Sigmoid colon (tissue), 7 donors: ENCODE results near the gene CCNG2. TPM values are rescaled to one million over a fixed set of nuclear protein-coding genes. Genes with fewer than 3 reads are reported as not detected.
"Not testable (repeated sequence)": the region's sequence is repeated elsewhere in the genome, so short reads cannot be mapped to it uniquely, and the experiment has no call there.

Experiments
- DNase-seq: peaks from one replicate; pipeline ENCODE4 v3.0.0-alpha.2; 2019
- H3K27ac ChIP-seq, 4 donors: fragments of 200-600 bp; sonication (generic); one replicate each; pipeline ENCODE4 v1.5.1; 2016 to 2019; ENCODE audit warnings: mild to moderate bottlenecking in 1 of 4
- H3K27me3 ChIP-seq, 3 donors: fragments of 200-600 bp; sonication (generic); one replicate each; pipeline ENCODE4 v1.5.1; 2019; ENCODE audit warnings: mild to moderate bottlenecking in 1 of 3
- H3K36me3 ChIP-seq, 4 donors: fragments of 200-600 bp; sonication (generic); one replicate each; pipeline ENCODE4 v1.5.1; 2016 to 2019
- H3K4me1 ChIP-seq, 4 donors: fragments of 200-600 bp; sonication (generic); one replicate each; pipeline ENCODE4 v1.5.1; 2017 to 2019
- H3K4me3 ChIP-seq, 4 donors: fragments of 200-600 bp; sonication (generic); one replicate each; pipeline ENCODE4 v1.5.1; 2017 to 2019; ENCODE audit warnings: mild to moderate bottlenecking in 2 of 4, moderate library complexity in 1 of 4
- H3K9me3 ChIP-seq, 4 donors: fragments of 200-600 bp in 3 of 4; sonication (generic) in 3 of 4; one replicate each; pipeline versions ENCODE4 v1.5.1 to v1.6.1; 2013 to 2019
- CTCF ChIP-seq, 4 experiments: fragments of 450-650 bp in 3 of 4; fragments of 200-600 bp in 1 of 4; IDR thresholded peaks; one replicate each; pipeline ENCODE4 v1.5.1; 2016 to 2019; ENCODE audit warnings: antibody characterized with exemption in 4 of 4, mild to moderate bottlenecking in 3 of 4, moderate library complexity in 2 of 4
- EP300 ChIP-seq, 4 donors: sonication (generic); formaldehyde crosslinking; IDR thresholded peaks; one replicate each; pipeline ENCODE4 v1.6.1; 2017; ENCODE audit warnings: antibody characterized with exemption in 4 of 4
- POLR2A ChIP-seq, 2 donors: fragments of 450-650 bp; IDR thresholded peaks; one replicate each; pipeline ENCODE4 v1.6.1; 2016; ENCODE audit warnings: antibody characterized with exemption in 2 of 2, mild to moderate bottlenecking in 2 of 2, moderate library complexity in 2 of 2
- POLR2AphosphoS5 ChIP-seq, 4 donors: sonication (generic); formaldehyde crosslinking; IDR thresholded peaks; one replicate each; pipeline ENCODE4 v1.6.1; 2017; ENCODE audit warnings: antibody characterized with exemption in 4 of 4
- WGBS, 2 donors: extraction: QIAGEN DNeasy Blood & Tissue Kit; methylation state at CpG; one replicate each; pipeline ENCODE4 v1.1.7; 2013; 5-methylcytosine and 5-hydroxymethylcytosine counted together
- intact Hi-C: fragments of 100-400 bp; cut with DNase I; formaldehyde crosslinking; loops from one replicate; pipeline ENCODE4 v1.15.1; 2023
- polyA plus RNA-seq, 3 donors: library from polyadenylated mRNA; stranded (reverse); fragments of 200-250 nt; gene quantifications; one replicate each; pipeline ENCODE4 v1.2.3, GENCODE V29; 2013
- total RNA-seq, 4 donors: library from RNA; depleted of rRNA; stranded (reverse); fragments of >200 nt; gene quantifications; one replicate each; pipeline ENCODE4 v1.1.0, GENCODE V29; 2016
- donor health status: healthy with polysubstance abuse.
- donor health status: Bipolar disorder and iron deficiency.
- donor health status: healthy.

The CCNG2 gene
- total and polyA plus RNA-seq, 7 donors = 25.5 to 72.1 (median 27.6) TPM

DNA sequence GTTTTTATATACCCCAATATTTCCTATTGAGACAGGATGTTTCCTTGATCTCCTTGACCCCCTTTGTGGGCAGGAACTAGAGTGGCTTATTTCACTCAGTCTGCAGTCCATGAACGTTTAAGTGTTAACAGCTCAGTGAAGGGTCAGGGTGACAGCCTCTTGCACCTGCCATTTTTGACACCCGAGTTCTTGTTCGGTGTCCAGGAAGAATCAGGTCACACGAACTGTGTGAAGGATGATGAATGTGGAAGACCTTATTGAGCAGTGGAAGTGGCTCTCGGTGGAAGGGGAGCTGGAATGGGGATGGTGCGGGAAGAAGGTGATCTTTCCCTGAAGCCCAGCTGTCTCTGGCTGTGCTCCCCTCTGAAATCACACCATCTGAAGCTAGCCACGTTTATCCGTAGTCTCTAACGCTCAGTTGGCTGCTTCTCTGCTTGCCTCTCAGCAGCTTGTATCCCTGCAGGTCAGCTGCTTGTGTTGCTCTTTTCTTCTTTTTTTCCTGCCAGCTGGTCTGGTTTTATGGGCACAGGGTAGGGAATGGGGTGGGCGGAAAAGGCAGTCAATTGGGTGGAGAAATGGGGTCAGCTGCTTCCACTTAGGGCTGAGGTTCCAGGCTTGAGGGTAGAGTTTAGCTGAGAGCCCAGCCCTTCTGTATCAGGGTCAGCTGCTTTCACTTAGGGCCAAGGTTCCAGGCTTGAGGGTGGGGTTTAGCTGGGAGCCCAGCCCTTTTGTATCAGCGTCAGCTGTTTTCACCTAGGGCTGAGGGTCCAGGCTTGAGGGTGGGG, 29.0 kb upstream of the CCNG2 start:
- H3K4me1 ChIP-seq = peaks cover 0 to 9% (median 5%) of the 10 kb centered on the region in 4 donors
- H3K27me3 ChIP-seq = no peaks in the 10 kb centered on the region
- DNase-seq = no peak
- H3K27ac ChIP-seq = no peak overlapping the region
- TF ChIP-seq CTCF (IDR thresholded peaks at IDR 0.05) (no peak), POLR2AphosphoS5 (IDR thresholded peaks at IDR 0.05) (no peak), EP300 (IDR thresholded peaks at IDR 0.05) (no peak), POLR2A (IDR thresholded peaks at IDR 0.05) (no peak)
- H3K9me3 ChIP-seq = no peaks in the 10 kb centered on the region
- intact Hi-C loops = no loop called here
- H3K36me3 ChIP-seq = no peaks in the 10 kb centered on the region
- H3K4me3 ChIP-seq = no peak overlapping the region
- 39 to 68% methylated on average over 11 of the region's 11 CpGs for WGBS, 2 donors

GRCh38 chr4:77132652-77133312, 24.2 kb upstream of the CCNG2 start:
- H3K9me3 ChIP-seq = no peaks in the 10 kb centered on the region
- no peaks in the 10 kb centered on the region for H3K27me3 ChIP-seq
- H3K4me1 ChIP-seq = peaks cover 0 to 11% (median 2%) of the 10 kb centered on the region in 4 donors
- H3K36me3 ChIP-seq = no peaks in the 10 kb centered on the region
- no peak for DNase-seq
- no peak overlapping the region for H3K27ac ChIP-seq
- no peak for TF ChIP-seq POLR2A (IDR thresholded peaks at IDR 0.05)
- intact Hi-C loops = no loop called here
- WGBS, 2 donors = 72 to 85% methylated on average over 1 of the region's 1 CpG
- no peak overlapping the region for H3K4me3 ChIP-seq

GRCh38 chr4:77137448-77137847, 19.6 kb upstream of the CCNG2 start:
- H3K9me3 ChIP-seq, H3K27me3 ChIP-seq, H3K4me1 ChIP-seq, DNase-seq, intact Hi-C loops, H3K27ac ChIP-seq, H3K36me3 ChIP-seq, H3K4me3 ChIP-seq: not testable (repeated sequence)
- WGBS, 2 donors = 48 to 85% methylated on average over 6 of the region's 6 CpGs

DNA sequence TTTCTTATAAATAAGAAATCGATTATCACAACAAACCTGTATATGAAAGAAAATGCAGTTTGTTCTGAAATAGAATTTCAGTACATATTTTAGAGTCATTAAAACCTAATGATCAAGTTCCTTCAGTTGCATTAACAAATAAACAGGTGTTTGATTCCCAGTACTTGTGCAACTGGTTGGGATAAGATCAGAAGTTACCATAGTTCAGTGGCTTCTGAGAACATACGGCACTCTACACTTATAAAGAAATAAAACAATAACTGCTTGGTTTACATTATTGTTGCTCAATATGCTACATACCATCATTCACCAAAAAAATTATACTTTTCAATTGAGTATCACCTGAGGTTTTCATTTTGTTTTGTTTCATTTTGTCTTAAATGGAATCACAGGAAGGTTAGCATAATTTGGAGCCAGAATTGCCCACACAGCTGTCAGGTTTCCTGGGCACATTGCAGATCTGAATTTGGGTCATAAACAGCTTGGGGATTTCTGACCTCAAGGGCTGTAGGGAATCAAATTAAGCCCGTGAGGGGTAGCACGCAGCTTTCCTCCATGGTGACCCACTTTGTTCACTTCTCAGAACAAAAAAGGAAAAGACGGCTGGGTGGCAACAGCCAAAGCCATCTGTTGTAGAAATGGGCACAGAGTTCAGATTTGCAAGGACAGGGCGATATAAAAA, 14.9 kb upstream of the CCNG2 start:
- intact Hi-C loops = no loop called here
- Histone ChIP-seq H3K36me3 (no peaks in the 10 kb centered on the region), H3K4me1 (no peaks in the 10 kb centered on the region), H3K27me3 (no peaks in the 10 kb centered on the region), H3K4me3 (no peak overlapping the region), H3K27ac (no peak overlapping the region), H3K9me3 (no peaks in the 10 kb centered on the region)
- WGBS, 2 donors = 18 to 60% methylated on average over 6 of the region's 6 CpGs
- no peak for DNase-seq
- TF ChIP-seq EP300 (IDR thresholded peaks at IDR 0.05) = no peak
- no peak for TF ChIP-seq CTCF (IDR thresholded peaks at IDR 0.05)
- TF ChIP-seq POLR2AphosphoS5 (IDR thresholded peaks at IDR 0.05) = no peak

DNA sequence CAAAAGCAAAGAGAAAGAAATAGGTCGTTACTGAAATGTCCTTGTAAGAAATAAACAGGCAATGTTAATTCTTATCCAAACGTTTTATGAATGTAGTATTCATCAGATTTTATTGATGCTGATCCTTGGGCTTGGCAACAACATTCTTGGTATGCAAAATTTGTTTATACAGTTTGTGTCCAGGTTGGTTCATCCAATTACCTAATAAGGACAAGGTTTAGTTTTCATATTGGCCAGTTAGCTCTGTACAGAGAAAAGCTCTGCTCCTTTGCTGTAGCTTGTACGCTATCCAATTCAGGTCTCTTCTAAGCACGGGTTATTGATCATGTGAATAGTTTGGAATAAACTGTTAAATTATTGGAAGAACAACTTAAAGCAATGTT, 14.4 kb upstream of the CCNG2 start:
- Histone ChIP-seq H3K4me3 (no peak overlapping the region), H3K4me1 (no peaks in the 10 kb centered on the region), H3K27ac (no peak overlapping the region), H3K27me3 (no peaks in the 10 kb centered on the region), H3K36me3 (no peaks in the 10 kb centered on the region), H3K9me3 (no peaks in the 10 kb centered on the region)
- 49 to 71% methylated on average over 4 of the region's 4 CpGs for WGBS, 2 donors
- no peak for TF ChIP-seq EP300 (IDR thresholded peaks at IDR 0.05)
- no peak for TF ChIP-seq CTCF (IDR thresholded peaks at IDR 0.05)
- TF ChIP-seq POLR2AphosphoS5 (IDR thresholded peaks at IDR 0.05) = no peak
- TF ChIP-seq POLR2A (IDR thresholded peaks at IDR 0.05) = no peak
- no peak for DNase-seq
- intact Hi-C loops = no loop called here
